ACC112 (cell line): ENCODE results near the gene ARHGEF6.

ENCODE experiments used
- H2AFZ ChIP-seq: fragments of 200-600 bp; sonication (generic); one replicate; pipeline ENCODE4 v1.6.0; 2017; ENCODE audit warnings: antibody characterized with exemption, low read length; ENCODE audit not compliant: unreplicated experiment
- H3K27ac ChIP-seq: fragments of 200-600 bp; sonication (generic); 2 replicates; pipeline ENCODE4 v1.5.1; 2014; ENCODE audit warnings: low read depth, mild to moderate bottlenecking, antibody characterized with exemption, low read length, moderate library complexity
- H3K27me3 ChIP-seq: fragments of 200-600 bp; sonication (generic); 2 replicates; pipeline ENCODE4 v1.6.1; 2014; ENCODE audit warnings: mild to moderate bottlenecking, antibody characterized with exemption, low read length, moderate library complexity, mixed read lengths; ENCODE audit not compliant: insufficient read depth
- H3K36me3 ChIP-seq: fragments of 200-600 bp; sonication (generic); 2 replicates; pipeline ENCODE4 v1.6.1; 2016; ENCODE audit warnings: mild to moderate bottlenecking, antibody characterized with exemption, low read length, moderate library complexity, mixed read lengths; ENCODE audit not compliant: insufficient read depth
- H3K4me1 ChIP-seq: fragments of 200-600 bp; sonication (generic); one replicate; pipeline ENCODE4 v1.6.1; 2016; ENCODE audit warnings: low read length, mixed read lengths; ENCODE audit not compliant: insufficient read depth, unreplicated experiment, control insufficient read depth
- H3K4me3 ChIP-seq: fragments of 200-600 bp; sonication (generic); 2 replicates; pipeline ENCODE4 v1.5.1; 2014; ENCODE audit warnings: mild to moderate bottlenecking, low read depth, low read length
- H3K79me2 ChIP-seq: fragments of 200-600 bp; sonication (generic); one replicate; pipeline ENCODE4 v1.6.0; 2016; ENCODE audit warnings: low read length; ENCODE audit not compliant: control insufficient read depth, unreplicated experiment, insufficient read depth

ARHGEF6 gene

GRCh38 chrX:136646602-136647239 lies 134.0 kb downstream of the ARHGEF6 start:
- H3K27me3 ChIP-seq = peaks cover 26% of the 10 kb centered on the region; the same call in 1 of the 2 replicates
- H2AFZ ChIP-seq = no peak overlapping the region
- H3K4me3 ChIP-seq = no peak overlapping the region
- H3K4me1 ChIP-seq = no peaks in the 10 kb centered on the region
- H3K79me2 ChIP-seq = no peaks in the 10 kb centered on the region
- no peaks in the 10 kb centered on the region for H3K36me3 ChIP-seq
- no peak overlapping the region for H3K27ac ChIP-seq

GRCh38 chrX:136643243-136643642 lies 137.5 kb downstream of the ARHGEF6 start:
- no peak overlapping the region for H3K4me3 ChIP-seq
- peaks cover 21% of the 10 kb centered on the region; the same call in 1 of the 2 replicates for H3K27me3 ChIP-seq
- no peak overlapping the region for H2AFZ ChIP-seq
- H3K27ac ChIP-seq = no peak overlapping the region
- H3K4me1 ChIP-seq = no peaks in the 10 kb centered on the region
- no peaks in the 10 kb centered on the region for H3K79me2 ChIP-seq
- H3K36me3 ChIP-seq = no peaks in the 10 kb centered on the region

GRCh38 chrX:136639506-136640176 lies 141.1 kb downstream of the ARHGEF6 start:
- no peaks in the 10 kb centered on the region for H3K4me1 ChIP-seq
- no peak overlapping the region for H2AFZ ChIP-seq
- H3K4me3 ChIP-seq = no peak overlapping the region
- H3K27ac ChIP-seq = no peak overlapping the region
- no peaks in the 10 kb centered on the region for H3K79me2 ChIP-seq
- H3K27me3 ChIP-seq = no peaks in the 10 kb centered on the region
- no peaks in the 10 kb centered on the region for H3K36me3 ChIP-seq

GRCh38 chrX:136636121-136636520 lies 144.6 kb downstream of the ARHGEF6 start:
- H3K79me2 ChIP-seq = no peaks in the 10 kb centered on the region
- H2AFZ ChIP-seq = no peak overlapping the region
- H3K27ac ChIP-seq = no peak overlapping the region
- no peaks in the 10 kb centered on the region for H3K4me1 ChIP-seq
- H3K27me3 ChIP-seq = peaks cover 17% of the 10 kb centered on the region; the same call in 1 of the 2 replicates
- no peak overlapping the region for H3K4me3 ChIP-seq
- no peaks in the 10 kb centered on the region for H3K36me3 ChIP-seq

- no peak overlapping the region for H3K27ac ChIP-seq
- no peaks in the 10 kb centered on the region for H3K36me3 ChIP-seq
- no peaks in the 10 kb centered on the region for H3K4me1 ChIP-seq
- H2AFZ ChIP-seq = no peak overlapping the region
- H3K79me2 ChIP-seq = no peaks in the 10 kb centered on the region
- no peak overlapping the region for H3K4me3 ChIP-seq
- peaks cover 22% of the 10 kb centered on the region; the same call in 1 of the 2 replicates for H3K27me3 ChIP-seq
Measured at GRCh38 chrX:136635235-136635634, 145.5 kb downstream of the ARHGEF6 start.

- H3K4me1 ChIP-seq = no peaks in the 10 kb centered on the region
- H3K27ac ChIP-seq = no peak overlapping the region
- H3K36me3 ChIP-seq = no peaks in the 10 kb centered on the region
- H2AFZ ChIP-seq = no peak overlapping the region
- H3K27me3 ChIP-seq = peaks cover 29% of the 10 kb centered on the region; the same call in 1 of the 2 replicates
- no peaks in the 10 kb centered on the region for H3K79me2 ChIP-seq
- H3K4me3 ChIP-seq = no peak overlapping the region
Measured at GRCh38 chrX:136630881-136631280, 149.9 kb downstream of the ARHGEF6 start.

- no peak overlapping the region for H3K27ac ChIP-seq
- H3K4me1 ChIP-seq = no peaks in the 10 kb centered on the region
- peaks cover 31% of the 10 kb centered on the region; the same call in 1 of the 2 replicates for H3K27me3 ChIP-seq
- H2AFZ ChIP-seq = no peak overlapping the region
- no peak overlapping the region for H3K4me3 ChIP-seq
- no peaks in the 10 kb centered on the region for H3K79me2 ChIP-seq
- no peaks in the 10 kb centered on the region for H3K36me3 ChIP-seq
Measured at GRCh38 chrX:136629084-136629750, 151.5 kb downstream of the ARHGEF6 start.

- H3K79me2 ChIP-seq = no peaks in the 10 kb centered on the region
- H3K27me3 ChIP-seq = peaks cover 24% of the 10 kb centered on the region; the same call in 1 of the 2 replicates
- H3K4me3 ChIP-seq = no peak overlapping the region
- no peak overlapping the region for H3K27ac ChIP-seq
- H3K36me3 ChIP-seq = no peaks in the 10 kb centered on the region
- H2AFZ ChIP-seq = no peak overlapping the region
- H3K4me1 ChIP-seq = no peaks in the 10 kb centered on the region
Measured at GRCh38 chrX:136627409-136627808, 153.3 kb downstream of the ARHGEF6 start.

- H3K27me3 ChIP-seq = peaks cover 20% of the 10 kb centered on the region; the same call in 1 of the 2 replicates
- no peaks in the 10 kb centered on the region for H3K4me1 ChIP-seq
- H3K36me3 ChIP-seq = no peaks in the 10 kb centered on the region
- H3K4me3 ChIP-seq = no peak overlapping the region
- H2AFZ ChIP-seq = no peak overlapping the region
- H3K79me2 ChIP-seq = no peaks in the 10 kb centered on the region
- H3K27ac ChIP-seq = no peak overlapping the region
Measured at GRCh38 chrX:136626891-136627290, 153.8 kb downstream of the ARHGEF6 start.

- H3K27ac ChIP-seq = no peak overlapping the region
- no peaks in the 10 kb centered on the region for H3K36me3 ChIP-seq
- no peaks in the 10 kb centered on the region for H3K79me2 ChIP-seq
- H3K4me1 ChIP-seq = no peaks in the 10 kb centered on the region
- no peak overlapping the region for H2AFZ ChIP-seq
- peaks cover 19% of the 10 kb centered on the region; the same call in 1 of the 2 replicates for H3K27me3 ChIP-seq
- H3K4me3 ChIP-seq = no peak overlapping the region
Measured at GRCh38 chrX:136626237-136626636, 154.5 kb downstream of the ARHGEF6 start.
